ENCODE results near the gene PDCD1. TPM values are rescaled to one million over a fixed set of nuclear protein-coding genes. Genes with fewer than 3 reads are reported as not detected.
"Not testable (repeated sequence)": the region's sequence is repeated elsewhere in the genome, so short reads cannot be mapped to it uniquely, and the experiment has no call there.

The PDCD1 gene
- total RNA-seq, 1 donor from 2014 or later: 83.3 TPM

DNA sequence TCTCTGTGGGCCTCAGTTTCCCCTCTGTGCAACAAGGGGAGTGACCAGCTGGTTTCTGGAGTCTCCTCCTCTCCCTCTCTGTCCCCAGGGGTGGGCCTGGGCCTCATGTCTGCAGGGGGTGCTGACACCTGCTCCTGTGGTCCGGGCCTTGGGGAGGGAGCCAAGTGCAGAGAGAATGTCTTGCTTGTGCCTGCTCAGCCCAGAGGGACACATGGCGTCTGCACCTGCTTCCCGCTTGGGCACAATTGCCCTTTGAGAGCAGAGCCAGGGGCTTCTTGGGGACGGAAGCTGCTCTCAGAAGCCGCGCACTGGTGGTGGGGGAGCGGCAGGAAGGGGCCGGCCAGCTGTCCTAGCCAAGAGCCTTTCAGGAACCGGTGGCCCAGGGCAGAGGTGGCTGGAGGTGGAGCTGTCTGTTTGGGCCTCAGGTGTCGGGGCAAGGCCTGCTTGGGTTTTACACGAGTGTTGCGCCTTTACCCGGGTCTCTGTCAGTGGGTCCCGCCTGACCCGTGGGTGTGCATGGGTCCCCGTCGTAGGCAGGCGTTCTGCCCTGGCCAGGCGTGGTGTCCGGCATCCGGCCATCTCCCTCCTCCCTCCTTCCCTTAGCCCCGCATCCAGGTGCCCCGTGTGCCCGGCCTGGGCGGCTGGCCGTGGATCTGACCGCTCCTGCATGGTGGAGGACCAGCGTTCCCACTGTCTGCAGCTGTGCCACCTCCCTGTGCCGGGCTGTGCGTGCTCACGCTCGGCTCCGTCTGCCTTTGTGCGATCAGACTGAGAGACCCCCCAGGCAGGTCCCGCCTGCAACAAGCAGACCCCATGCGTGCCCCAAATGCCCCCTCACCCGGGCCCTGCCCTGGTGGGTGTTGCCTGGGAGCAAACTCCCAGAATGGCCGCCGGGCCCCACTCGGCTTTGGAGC is 45.7 kb downstream of the PDCD1 start:
- no peaks in the 10 kb centered on the region for H3K36me3 Mint-ChIP-seq (ENCODE audit: low read depth)
- H3K4me3 Mint-ChIP-seq: no peak overlapping the region
- DNase-seq: peak; percentile 51
- no peak overlapping the region for H3K27ac Mint-ChIP-seq
- intact Hi-C loops (cut with micrococcal nuclease): no loop called here
- H3K4me1 Mint-ChIP-seq: peaks cover 12% of the 10 kb centered on the region
- no peaks in the 10 kb centered on the region for H3K9me3 Mint-ChIP-seq
- no peaks in the 10 kb centered on the region for H3K27me3 Mint-ChIP-seq

- Mint-ChIP-seq H3K4me1 (peaks cover 6% of the 10 kb centered on the region), H3K27me3 (no peaks in the 10 kb centered on the region), H3K9me3 (no peaks in the 10 kb centered on the region), H3K27ac (no peak overlapping the region), H3K36me3 (ENCODE audit: low read depth) (no peaks in the 10 kb centered on the region), H3K4me3 (no peak overlapping the region)
- no peak for DNase-seq
- intact Hi-C loops (cut with micrococcal nuclease): no loop called here
Observed at GRCh38 chr2:241811952-241812729, 46.6 kb downstream of the PDCD1 start.

GRCh38 chr2:241811201-241811951 is 47.3 kb downstream of the PDCD1 start:
- intact Hi-C loops (cut with micrococcal nuclease): no loop called here
- Mint-ChIP-seq H3K4me1 (peaks cover 6% of the 10 kb centered on the region), H3K4me3 (no peak overlapping the region), H3K27ac (no peak overlapping the region), H3K9me3 (no peaks in the 10 kb centered on the region), H3K27me3 (no peaks in the 10 kb centered on the region), H3K36me3 (ENCODE audit: low read depth) (no peaks in the 10 kb centered on the region)
- peak; percentile 56 for DNase-seq

- Mint-ChIP-seq H3K4me1 (peaks cover 6% of the 10 kb centered on the region), H3K27ac (no peak overlapping the region), H3K36me3 (ENCODE audit: low read depth) (no peaks in the 10 kb centered on the region), H3K4me3 (no peak overlapping the region), H3K27me3 (no peaks in the 10 kb centered on the region), H3K9me3 (no peaks in the 10 kb centered on the region)
- intact Hi-C loops (cut with micrococcal nuclease): no loop called here
- DNase-seq: peak; percentile 46
Observed at GRCh38 chr2:241810307-241811200, 48.1 kb downstream of the PDCD1 start.

- no peaks in the 10 kb centered on the region for H3K27me3 Mint-ChIP-seq
- no peak overlapping the region for H3K4me3 Mint-ChIP-seq
- H3K4me1 Mint-ChIP-seq: peaks cover 8% of the 10 kb centered on the region
- H3K9me3 Mint-ChIP-seq: no peaks in the 10 kb centered on the region
- H3K27ac Mint-ChIP-seq: no peak overlapping the region
- intact Hi-C loops (cut with micrococcal nuclease): no loop called here
- no peaks in the 10 kb centered on the region for H3K36me3 Mint-ChIP-seq (ENCODE audit: low read depth)
- DNase-seq: peak; percentile 53
Observed at GRCh38 chr2:241809383-241810306, 49.0 kb downstream of the PDCD1 start.

DNA sequence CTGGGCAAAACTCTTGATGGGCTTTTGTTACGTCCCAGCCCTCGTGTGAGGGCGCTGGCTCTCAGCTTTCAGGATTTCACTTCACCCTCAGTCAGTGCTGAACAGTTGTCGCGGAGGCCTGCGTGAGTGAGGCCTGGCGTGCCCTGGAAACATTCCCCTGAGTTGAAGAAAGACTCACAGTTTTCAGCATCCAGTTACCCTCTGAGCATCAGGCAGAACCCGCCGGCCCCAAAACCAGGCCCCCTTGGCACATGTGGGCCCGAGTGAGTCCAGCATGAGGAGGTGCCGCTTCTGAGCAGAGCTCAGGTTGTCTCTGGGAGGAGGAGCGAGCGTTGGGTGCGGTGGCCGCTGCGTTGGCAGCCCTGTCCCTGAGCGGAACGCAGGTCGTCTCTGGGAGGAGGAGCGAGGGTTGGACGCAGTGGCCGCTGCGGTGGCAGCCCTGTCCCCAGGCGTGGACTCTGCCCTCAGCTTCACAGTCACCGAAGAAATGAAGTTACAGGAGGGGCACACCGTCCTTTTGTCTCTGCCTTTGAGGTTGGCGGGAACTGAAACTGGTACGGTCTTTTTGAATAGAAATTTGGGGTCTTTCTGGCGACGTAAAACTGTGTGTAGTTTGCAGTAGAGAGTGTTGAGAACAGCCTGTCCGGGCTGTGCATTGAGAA is 49.8 kb downstream of the PDCD1 start, which contains the start of gene NEU4:
NEU4 (plus strand) TSS at position 473 of the 662 bp plus-strand sequence. CDS start 5,292 bp downstream, outside the sequence.
- H3K4me3 Mint-ChIP-seq: no peak within 1 kb of the TSS
- intact Hi-C loops (cut with micrococcal nuclease): no loop called here
- no peak within 1 kb of the TSS for H3K27ac Mint-ChIP-seq
- H3K9me3 Mint-ChIP-seq: no peaks in the 10 kb centered on the region
- peaks cover 7% of the 10 kb centered on the region for H3K4me1 Mint-ChIP-seq
- no peaks in the 10 kb centered on the region for H3K36me3 Mint-ChIP-seq (ENCODE audit: low read depth)
- DNase-seq: peak; percentile 52
- H3K27me3 Mint-ChIP-seq: no peaks in the 10 kb centered on the region

GRCh38 chr2:241808051-241808720 is 50.5 kb downstream of the PDCD1 start:
- peaks cover 2% of the 10 kb centered on the region for H3K27me3 Mint-ChIP-seq
- intact Hi-C loops (cut with micrococcal nuclease): no loop called here
- no peak overlapping the region for H3K4me3 Mint-ChIP-seq
- H3K4me1 Mint-ChIP-seq: peaks cover 9% of the 10 kb centered on the region
- H3K9me3 Mint-ChIP-seq: no peaks in the 10 kb centered on the region
- no peaks in the 10 kb centered on the region for H3K36me3 Mint-ChIP-seq (ENCODE audit: low read depth)
- H3K27ac Mint-ChIP-seq: no peak overlapping the region
- DNase-seq: peak; percentile 53

DNA sequence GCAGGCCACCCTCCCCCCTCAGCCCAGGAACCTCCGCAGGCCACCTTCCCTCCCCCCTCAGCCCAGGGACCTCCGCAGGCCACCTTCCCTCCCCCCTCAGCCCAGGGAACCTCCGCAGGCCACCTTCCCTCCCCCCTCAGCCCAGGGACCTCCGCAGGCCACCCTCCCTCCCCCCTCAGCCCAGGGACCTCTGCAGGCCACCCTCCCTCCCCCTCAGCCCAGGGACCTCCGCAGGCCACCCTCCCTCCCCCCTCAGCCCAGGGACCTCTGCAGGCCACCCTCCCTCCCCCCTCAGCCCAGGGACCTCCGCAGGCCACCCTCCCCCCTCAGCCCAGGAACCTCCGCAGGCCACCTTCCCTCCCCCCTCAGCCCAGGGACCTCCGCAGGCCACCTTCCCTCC is 52.5 kb downstream of the PDCD1 start:
- H3K27me3 Mint-ChIP-seq; H3K4me3 Mint-ChIP-seq; DNase-seq; H3K4me1 Mint-ChIP-seq; H3K27ac Mint-ChIP-seq; H3K9me3 Mint-ChIP-seq; intact Hi-C loops (cut with micrococcal nuclease); H3K36me3 Mint-ChIP-seq (ENCODE audit: low read depth): not testable (repeated sequence)

DNA sequence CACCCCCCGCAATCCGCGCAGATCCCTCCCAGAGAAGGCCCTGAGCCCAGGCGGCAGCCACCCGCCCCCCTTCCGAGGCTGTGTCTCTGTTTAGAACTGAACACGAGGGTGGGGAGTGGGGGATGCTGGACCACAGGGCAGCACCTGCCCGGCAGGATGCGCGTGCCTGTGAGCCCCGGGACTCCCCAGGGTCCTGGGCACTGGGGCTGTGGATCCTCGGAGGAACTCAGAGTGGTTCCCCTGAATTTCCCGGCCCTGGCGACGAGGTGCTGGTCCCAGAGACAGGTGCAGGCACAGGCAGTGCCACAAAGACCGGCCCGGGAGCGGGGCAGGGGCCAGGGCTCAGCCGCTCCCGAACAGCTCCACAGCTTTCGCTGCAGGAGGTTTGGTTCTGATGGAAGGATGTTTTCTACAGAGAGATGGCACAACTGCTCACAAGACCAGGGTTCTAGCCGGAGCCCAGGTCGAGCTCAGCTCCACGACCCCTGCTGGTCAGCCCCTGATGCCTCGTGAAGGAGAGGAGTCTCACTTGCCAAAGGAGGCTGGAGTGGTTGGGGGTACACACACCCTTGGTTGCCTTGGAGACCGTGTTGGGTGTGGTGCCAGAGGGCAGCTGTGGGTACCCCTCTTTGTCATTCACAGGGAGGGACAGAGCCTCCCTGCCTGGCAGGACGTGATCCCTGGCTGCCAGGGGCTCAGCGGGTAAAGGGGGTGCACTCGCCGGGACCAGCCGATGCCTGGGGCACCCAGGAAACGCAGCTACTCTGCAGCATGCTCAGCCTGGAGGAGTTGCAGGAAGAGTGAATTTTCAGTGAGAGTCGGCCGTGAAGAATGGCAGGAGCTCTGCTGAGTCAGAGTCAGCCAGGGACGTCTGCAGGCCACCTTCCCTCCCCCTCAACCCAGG is 54.1 kb downstream of the PDCD1 start:
- intact Hi-C loops (cut with micrococcal nuclease): loop anchor here (2.0 to 5.0 kb wide), 2 partner anchors 16 to 58 kb away; no protein-coding TSS in a partner anchor

GRCh38 chr2:241803387-241804325 is 55.0 kb downstream of the PDCD1 start:
- Mint-ChIP-seq H3K27me3 (peaks cover 2% of the 10 kb centered on the region), H3K9me3 (no peaks in the 10 kb centered on the region), H3K27ac (peak overlapping the region; percentile 60), H3K4me1 (peaks cover 9% of the 10 kb centered on the region), H3K36me3 (ENCODE audit: low read depth) (no peaks in the 10 kb centered on the region), H3K4me3 (peak overlapping the region; percentile 78)
- peak; percentile 85 for DNase-seq
- intact Hi-C loops (cut with micrococcal nuclease): loop anchor here (2.0 to 5.0 kb wide), 2 partner anchors 15 to 59 kb away; no protein-coding TSS in a partner anchor

More for the DNA sequence above, 54.1 kb downstream of the PDCD1 start:
- H3K36me3 Mint-ChIP-seq (ENCODE audit: low read depth): no peaks in the 10 kb centered on the region
- DNase-seq: peak; percentile 73
- no peaks in the 10 kb centered on the region for H3K9me3 Mint-ChIP-seq
- H3K4me1 Mint-ChIP-seq: peaks cover 9% of the 10 kb centered on the region
- peak overlapping the region; percentile 73 for H3K4me3 Mint-ChIP-seq
- peak overlapping the region; percentile 56 for H3K27ac Mint-ChIP-seq
- peaks cover 2% of the 10 kb centered on the region for H3K27me3 Mint-ChIP-seq

Measured in activated CD4-positive, alpha-beta T cell treated with anti-CD3 and anti-CD28 coated beads, Interleukin-2, amount 10 ng/mL, durations not matched to agents 24 days and 14 days (primary cell).